K562 treated with DMSO at 1 percent for 4 hours (cell line): Measurements from ENCODE around the gene OSCP1. TPM values are rescaled to one million over a fixed set of nuclear protein-coding genes. Genes with fewer than 3 reads are reported as not detected.

ENCODE experiments used
- total RNA-seq: library from RNA; unstranded; fragments of 300-600 nt; gene quantifications from 2 replicates; pipeline ENCODE4 v1.2.3, GENCODE V29; 2022; ENCODE audit not compliant: insufficient read depth

The OSCP1 gene, protein sequence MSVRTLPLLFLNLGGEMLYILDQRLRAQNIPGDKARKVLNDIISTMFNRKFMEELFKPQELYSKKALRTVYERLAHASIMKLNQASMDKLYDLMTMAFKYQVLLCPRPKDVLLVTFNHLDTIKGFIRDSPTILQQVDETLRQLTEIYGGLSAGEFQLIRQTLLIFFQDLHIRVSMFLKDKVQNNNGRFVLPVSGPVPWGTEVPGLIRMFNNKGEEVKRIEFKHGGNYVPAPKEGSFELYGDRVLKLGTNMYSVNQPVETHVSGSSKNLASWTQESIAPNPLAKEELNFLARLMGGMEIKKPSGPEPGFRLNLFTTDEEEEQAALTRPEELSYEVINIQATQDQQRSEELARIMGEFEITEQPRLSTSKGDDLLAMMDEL
- total RNA-seq, result not detected in 2 replicates

DNA sequence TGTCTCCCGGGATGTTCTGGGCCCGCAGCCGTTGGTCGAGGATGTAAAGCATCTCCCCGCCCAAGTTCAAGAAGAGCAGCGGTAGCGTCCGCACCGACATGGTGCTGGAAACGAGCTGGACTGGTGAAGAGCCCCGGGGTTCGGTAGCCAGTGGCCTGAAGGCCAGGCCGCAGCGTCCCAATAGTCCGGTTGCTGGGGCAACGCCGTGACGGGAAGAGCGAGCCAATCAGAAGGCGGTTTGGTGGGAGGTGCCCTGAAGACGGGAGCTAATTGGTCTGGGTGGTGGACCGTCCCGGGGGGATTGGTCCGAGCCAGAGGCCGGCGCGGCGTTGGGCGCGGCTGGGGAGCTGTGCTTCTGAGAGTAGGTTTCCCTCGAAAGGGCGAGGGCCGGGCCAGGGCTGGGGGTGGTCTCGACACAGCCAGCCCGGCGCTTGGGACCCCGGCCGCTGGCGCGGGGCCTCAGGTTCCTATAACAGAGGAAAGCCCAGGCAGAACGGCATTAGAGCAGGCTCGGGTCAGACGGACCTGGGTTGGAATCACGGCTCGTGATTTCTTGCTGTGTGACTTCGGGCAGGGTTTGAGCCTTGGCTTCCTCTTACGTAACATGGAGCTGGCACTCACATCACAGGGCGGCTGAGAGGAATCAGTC is at the start of gene OSCP1:
Gene OSCP1 (minus strand): TSS at position 182 of the 649 bp plus-strand sequence. CDS start 82 bp downstream, at position 100.

GRCh38 chr1:36482724-36483388 is 32.6 kb upstream of the OSCP1 start, which contains the start of gene CSF3R:
CSF3R (minus strand) TSS chr1:36482913; CDS start chr1:36479496, 3,417 bp downstream.

GRCh38 chr1:36463803-36464604 is 13.8 kb upstream of the OSCP1 start, which contains the start of gene MRPS15:
MRPS15 (minus strand) TSS chr1:36464384; CDS start chr1:36464275, 109 bp downstream.

DNA sequence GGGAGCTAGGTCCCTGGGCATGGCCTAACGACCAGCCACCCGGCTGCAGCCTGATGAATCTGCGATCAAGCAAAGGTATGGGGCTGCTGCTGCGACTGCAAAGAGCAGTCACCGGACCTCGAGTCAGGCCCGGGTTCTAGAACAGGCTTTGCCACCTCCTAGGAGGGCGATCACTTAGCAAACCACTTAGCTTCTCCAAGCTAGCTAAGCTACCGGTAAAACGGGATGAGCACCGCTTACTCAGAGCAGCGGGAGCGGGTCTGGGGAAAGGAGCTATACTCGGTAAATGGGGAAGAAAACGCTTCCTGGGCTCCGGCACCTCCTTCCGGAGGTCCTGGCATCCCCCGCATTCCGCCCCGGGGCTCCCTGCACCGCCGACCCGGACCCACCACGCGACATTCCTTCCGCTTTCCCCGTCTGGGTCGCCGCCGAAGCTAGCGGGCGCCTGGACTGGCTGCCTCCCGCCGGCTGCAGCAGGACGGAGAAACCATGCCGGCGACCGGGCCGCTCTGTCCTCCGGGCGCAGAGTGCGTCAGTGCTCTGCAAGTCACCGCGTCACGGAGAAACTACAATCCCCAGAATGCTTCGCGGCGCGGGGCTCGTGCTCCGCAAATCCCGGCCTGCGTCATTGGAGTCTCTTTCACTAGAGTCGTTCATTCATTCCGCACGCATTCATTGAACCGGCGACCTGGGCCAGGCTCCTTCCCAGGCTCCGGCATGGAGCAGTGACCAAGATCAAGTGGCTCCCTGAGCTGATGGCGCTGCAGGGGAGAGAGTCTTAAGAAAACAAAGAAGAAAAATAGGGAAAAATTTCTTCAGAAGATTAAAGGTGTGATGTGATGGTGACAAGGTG is 52.6 kb downstream of the OSCP1 start, which contains the start of gene LSM10:
Gene LSM10 (minus strand): TSS at position 531 of the 853 bp plus-strand sequence. CDS start 3,779 bp downstream, outside the sequence.

DNA sequence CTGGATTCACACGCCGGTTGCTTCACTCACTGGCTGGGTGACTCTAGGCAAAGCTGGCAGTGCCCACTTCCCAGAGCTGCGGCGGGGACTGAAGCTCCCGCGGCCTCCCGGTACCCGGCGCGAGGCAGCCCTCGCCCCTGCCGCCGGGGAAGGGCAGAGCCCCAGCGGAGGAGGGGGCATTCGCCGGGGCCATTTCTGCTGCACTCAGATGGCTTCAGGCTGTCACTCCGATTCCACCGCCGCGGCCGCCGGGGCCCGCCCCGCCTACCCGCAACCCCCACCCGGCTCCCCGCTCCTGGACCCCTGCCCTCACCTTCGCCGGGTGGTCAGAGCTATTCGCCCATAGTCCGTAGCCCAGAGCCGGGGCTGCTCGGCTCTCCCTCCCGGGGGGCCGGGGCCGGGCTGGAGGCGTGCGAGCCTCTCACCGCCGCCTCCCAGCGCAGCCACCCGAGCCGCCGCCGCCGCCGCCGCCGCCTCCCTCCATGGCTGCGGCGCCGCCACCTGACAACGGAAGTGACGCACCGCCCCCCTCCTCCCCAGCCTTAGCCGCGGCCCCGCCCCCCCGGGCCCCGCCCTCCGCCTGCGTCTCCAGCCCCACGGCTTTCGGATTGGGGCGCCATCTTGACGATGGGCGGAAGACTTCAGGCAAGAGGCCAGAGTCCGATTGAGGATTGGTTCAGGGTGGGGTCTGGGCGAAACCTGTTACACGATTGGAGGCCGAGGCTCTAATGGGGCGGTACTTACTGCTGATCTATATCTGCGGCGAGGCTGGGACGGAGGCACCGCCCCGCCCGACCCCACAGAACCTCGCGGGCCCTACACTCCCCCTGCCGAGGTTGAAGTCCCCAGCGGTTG is 64.6 kb downstream of the OSCP1 start, which contains the start of gene STK40:
Gene STK40 (minus strand): TSS at position 515 of the 855 bp plus-strand sequence. CDS start 24,592 bp downstream, outside the sequence.

Other genes starting within 250 kb of the OSCP1 start
- 37.4 and 51.1 TPM in 2 replicates for gene THRAP3, start 226.0 kb downstream of the OSCP1 start, total RNA-seq
- gene SH3D21, start 144.1 kb downstream of the OSCP1 start, total RNA-seq, result 0.53 and 1.2 TPM in 2 replicates
- gene EVA1B, start 126.8 kb downstream of the OSCP1 start, total RNA-seq, result 69.7 and 70.0 TPM in 2 replicates
- gene STK40, start 64.5 kb downstream of the OSCP1 start, total RNA-seq, result 153 and 169 TPM in 2 replicates
- gene LSM10, start 52.5 kb downstream of the OSCP1 start, total RNA-seq, result 142 and 147 TPM in 2 replicates
- gene MRPS15, start 13.9 kb upstream of the OSCP1 start, total RNA-seq, result 136 TPM in 2 replicates
- gene CSF3R, start 32.5 kb upstream of the OSCP1 start, total RNA-seq, result 7.9 and 13.3 TPM in 2 replicates